HL-60 (cell line): ENCODE measurements around the gene ORC3.
A peak's percentile ranks its signal among the peaks of the same experiment; 100 is the strongest.

Experiments used
- DNase-seq, 2 experiments: peaks; one replicate each; pipeline ENCODE4 v3.0.0-alpha.2; 2010 to 2020; ENCODE audit warnings: low read depth in 1 of 2, low spot score in 1 of 2
- H3K27ac ChIP-seq: fragments of 250-450 bp; sonication (Bioruptor Pico); replicated peaks from 2 replicates; pipeline ENCODE4 v1.5.1; 2020; ENCODE audit warnings: mild to moderate bottlenecking, moderate library complexity
- H3K27me3 ChIP-seq: fragments of 250-450 bp; sonication (Bioruptor Pico); 2 replicates; pipeline ENCODE4 v1.5.1; 2021; ENCODE audit warnings: mild to moderate bottlenecking, moderate library complexity; ENCODE audit not compliant: insufficient read depth, poor library complexity, severe bottlenecking
- H3K4me3 ChIP-seq: replicated peaks from 2 replicates; pipeline ENCODE4 v1.5.1; 2011; ENCODE audit warnings: mild to moderate bottlenecking, control low read depth, low read length; ENCODE audit not compliant: insufficient read depth
- GABPA ChIP-seq: IDR thresholded peaks from 2 replicates; pipeline ENCODE4 v1.6.1; 2012; ENCODE audit warnings: low read depth
- POLR2AphosphoS5 ChIP-seq: IDR thresholded peaks from 2 replicates; pipeline ENCODE4 v1.6.1; 2012; ENCODE audit warnings: low read depth
- SPI1 ChIP-seq: IDR thresholded peaks from 2 replicates; pipeline ENCODE4 v1.6.1; 2012; ENCODE audit warnings: low read depth, mild to moderate bottlenecking, borderline replicate concordance
- TF ChIP-seq, protein P1 (sequence below): IDR thresholded peaks from one replicate; pipeline ENCODE4 v1.5.1; 2011; ENCODE audit warnings: low read length, control low read depth, inconsistent platforms; ENCODE audit not compliant: insufficient read depth
- TF ChIP-seq, protein P2 (sequence below): IDR thresholded peaks from 2 replicates; pipeline ENCODE4 v1.6.1; 2012; ENCODE audit warnings: low read depth; ENCODE audit not compliant: insufficient replicate concordance

Gene ORC3

DNA sequence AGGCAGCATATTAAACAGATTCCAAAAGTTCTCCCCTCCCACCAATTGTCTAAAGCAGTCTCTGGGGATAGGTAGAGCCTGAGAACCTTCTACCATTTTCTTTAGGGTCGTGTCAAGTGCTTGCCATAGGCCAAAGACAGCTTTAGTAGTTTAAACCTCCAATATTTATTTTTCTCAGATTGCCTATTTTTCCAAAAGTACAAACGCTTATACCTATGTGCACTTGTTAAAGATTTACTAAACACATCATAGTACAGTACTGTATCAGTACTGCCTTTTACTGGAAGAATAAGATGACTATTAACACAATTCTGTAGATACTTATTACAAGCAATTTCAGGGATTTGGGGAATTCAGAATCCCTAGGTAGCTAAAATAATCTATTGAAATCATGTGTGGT is 82.7 kb downstream of the ORC3 start:
- DNase-seq = no peak
- no peaks in the 10 kb centered on the region for H3K27me3 ChIP-seq
- H3K4me3 ChIP-seq = no peak overlapping the region
- peak overlapping the region; percentile 49 for H3K27ac ChIP-seq
- TF ChIP-seq GABPA (no peak), SPI1 (no peak), POLR2AphosphoS5 (no peak)
- TF ChIP-seq, protein P1, sequence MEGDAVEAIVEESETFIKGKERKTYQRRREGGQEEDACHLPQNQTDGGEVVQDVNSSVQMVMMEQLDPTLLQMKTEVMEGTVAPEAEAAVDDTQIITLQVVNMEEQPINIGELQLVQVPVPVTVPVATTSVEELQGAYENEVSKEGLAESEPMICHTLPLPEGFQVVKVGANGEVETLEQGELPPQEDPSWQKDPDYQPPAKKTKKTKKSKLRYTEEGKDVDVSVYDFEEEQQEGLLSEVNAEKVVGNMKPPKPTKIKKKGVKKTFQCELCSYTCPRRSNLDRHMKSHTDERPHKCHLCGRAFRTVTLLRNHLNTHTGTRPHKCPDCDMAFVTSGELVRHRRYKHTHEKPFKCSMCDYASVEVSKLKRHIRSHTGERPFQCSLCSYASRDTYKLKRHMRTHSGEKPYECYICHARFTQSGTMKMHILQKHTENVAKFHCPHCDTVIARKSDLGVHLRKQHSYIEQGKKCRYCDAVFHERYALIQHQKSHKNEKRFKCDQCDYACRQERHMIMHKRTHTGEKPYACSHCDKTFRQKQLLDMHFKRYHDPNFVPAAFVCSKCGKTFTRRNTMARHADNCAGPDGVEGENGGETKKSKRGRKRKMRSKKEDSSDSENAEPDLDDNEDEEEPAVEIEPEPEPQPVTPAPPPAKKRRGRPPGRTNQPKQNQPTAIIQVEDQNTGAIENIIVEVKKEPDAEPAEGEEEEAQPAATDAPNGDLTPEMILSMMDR = no peak
- TF ChIP-seq, protein P2, sequence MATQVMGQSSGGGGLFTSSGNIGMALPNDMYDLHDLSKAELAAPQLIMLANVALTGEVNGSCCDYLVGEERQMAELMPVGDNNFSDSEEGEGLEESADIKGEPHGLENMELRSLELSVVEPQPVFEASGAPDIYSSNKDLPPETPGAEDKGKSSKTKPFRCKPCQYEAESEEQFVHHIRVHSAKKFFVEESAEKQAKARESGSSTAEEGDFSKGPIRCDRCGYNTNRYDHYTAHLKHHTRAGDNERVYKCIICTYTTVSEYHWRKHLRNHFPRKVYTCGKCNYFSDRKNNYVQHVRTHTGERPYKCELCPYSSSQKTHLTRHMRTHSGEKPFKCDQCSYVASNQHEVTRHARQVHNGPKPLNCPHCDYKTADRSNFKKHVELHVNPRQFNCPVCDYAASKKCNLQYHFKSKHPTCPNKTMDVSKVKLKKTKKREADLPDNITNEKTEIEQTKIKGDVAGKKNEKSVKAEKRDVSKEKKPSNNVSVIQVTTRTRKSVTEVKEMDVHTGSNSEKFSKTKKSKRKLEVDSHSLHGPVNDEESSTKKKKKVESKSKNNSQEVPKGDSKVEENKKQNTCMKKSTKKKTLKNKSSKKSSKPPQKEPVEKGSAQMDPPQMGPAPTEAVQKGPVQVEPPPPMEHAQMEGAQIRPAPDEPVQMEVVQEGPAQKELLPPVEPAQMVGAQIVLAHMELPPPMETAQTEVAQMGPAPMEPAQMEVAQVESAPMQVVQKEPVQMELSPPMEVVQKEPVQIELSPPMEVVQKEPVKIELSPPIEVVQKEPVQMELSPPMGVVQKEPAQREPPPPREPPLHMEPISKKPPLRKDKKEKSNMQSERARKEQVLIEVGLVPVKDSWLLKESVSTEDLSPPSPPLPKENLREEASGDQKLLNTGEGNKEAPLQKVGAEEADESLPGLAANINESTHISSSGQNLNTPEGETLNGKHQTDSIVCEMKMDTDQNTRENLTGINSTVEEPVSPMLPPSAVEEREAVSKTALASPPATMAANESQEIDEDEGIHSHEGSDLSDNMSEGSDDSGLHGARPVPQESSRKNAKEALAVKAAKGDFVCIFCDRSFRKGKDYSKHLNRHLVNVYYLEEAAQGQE = no peak

DNA sequence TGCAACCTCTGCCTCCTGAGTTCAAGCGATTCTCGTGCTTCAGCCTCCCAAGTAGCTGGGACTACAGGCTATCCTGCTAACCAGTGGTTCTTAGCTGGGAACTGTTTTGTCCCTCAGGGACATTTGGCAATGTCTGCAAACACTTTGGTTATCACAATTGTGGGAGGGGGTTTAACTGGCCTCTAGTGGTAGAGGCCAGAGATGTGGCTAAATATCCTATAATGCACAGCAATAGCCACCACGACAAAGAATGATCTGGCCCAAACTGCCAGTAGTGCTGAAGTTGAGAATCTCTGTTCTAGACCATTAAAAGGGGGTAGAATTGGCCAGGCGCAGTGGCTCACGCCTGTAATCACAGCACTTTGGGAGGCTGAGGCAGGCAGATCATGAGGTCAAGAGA is 83.3 kb downstream of the ORC3 start:
- TF ChIP-seq POLR2AphosphoS5 = no peak
- TF ChIP-seq, protein P2 = no peak
- TF ChIP-seq GABPA = no peak
- no peak for TF ChIP-seq SPI1
- TF ChIP-seq, protein P1 = no peak
- DNase-seq = no peak
- H3K27ac ChIP-seq = no peak overlapping the region
- no peaks in the 10 kb centered on the region for H3K27me3 ChIP-seq
- H3K4me3 ChIP-seq = no peak overlapping the region

DNA sequence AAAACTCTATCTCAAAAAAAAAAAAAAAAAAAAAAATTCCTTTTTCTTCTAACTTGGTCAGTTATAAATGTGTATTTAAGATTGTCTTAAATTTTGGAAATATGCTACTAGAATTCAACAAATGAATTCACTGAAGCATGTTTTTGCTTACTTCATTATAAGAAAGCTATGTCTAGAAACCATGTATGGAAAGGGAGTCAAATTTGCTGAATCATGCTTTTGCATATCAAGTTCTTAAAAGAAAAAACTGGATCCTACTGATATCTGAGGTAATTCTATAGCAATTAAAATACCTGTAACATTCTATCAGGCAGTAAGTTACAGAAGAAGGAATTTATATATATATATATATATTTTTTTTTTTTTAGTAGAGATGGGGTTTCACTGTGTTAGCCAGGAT is 84.4 kb downstream of the ORC3 start:
- TF ChIP-seq SPI1 (no peak), POLR2AphosphoS5 (no peak), GABPA (no peak)
- TF ChIP-seq, protein P2 = no peak
- TF ChIP-seq, protein P1 = no peak
- no peak for DNase-seq
- Histone ChIP-seq H3K27me3 (no peaks in the 10 kb centered on the region), H3K27ac (no peak overlapping the region), H3K4me3 (no peak overlapping the region)
